Measurements from ENCODE around the gene CEP131.

Gene CEP131

GRCh38 chr17:81182596-81182995, 40.2 kb downstream of the CEP131 start:
- no peak for DNase-seq

- no peak for DNase-seq
Observed at GRCh38 chr17:81181811-81182185, 41.0 kb downstream of the CEP131 start.

DNA sequence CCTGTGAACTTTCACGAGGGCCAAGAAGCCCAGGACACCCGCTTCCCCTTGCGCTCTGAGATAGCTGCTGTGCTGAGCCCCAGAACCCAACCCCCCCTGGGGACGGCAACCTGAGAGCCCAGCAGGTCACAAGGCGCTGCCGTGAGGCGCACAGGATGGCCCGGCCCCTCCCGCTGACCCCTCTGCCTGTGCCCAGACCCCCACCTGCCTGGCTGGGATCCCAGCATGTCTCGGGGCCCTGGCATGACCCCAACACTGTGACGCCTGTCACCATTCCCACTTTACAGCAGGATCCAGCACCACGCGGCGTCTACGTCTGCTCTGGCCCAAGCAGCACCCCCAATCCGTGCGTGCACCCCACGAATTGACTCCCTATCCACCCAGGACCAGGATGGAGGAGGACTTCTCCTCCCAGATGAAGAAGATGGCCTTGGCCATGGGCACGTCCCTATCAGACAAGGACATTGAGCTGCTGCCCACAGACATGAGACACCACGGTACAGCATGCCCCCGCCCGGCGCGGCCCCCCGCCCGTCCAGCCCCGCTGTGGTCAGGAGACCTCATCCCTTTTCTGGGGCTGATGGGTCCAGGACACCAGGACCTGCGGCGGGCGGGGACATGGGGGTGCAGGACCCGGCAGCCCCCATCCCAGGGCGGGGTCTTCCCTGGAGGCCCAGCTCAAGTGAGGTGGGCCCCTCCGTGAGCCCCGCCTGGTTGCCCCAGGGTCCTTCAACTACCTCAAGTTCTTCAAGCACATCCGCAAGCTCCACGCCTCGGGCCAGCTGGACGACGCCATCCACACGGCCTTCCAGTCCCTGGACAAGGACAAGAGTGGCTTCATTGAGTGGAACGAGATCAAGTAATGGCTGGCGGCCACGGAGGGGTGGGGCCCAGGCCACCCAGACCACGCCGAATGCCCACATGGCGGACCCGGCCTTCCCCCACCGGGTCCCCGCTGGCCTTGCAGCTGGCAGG, 41.6 kb downstream of the CEP131 start:
- no peak for DNase-seq

- DNase-seq: no peak
Observed at GRCh38 chr17:81179861-81180260, 42.9 kb downstream of the CEP131 start.

GRCh38 chr17:81179220-81179619, 43.5 kb downstream of the CEP131 start:
- DNase-seq: no peak

DNA sequence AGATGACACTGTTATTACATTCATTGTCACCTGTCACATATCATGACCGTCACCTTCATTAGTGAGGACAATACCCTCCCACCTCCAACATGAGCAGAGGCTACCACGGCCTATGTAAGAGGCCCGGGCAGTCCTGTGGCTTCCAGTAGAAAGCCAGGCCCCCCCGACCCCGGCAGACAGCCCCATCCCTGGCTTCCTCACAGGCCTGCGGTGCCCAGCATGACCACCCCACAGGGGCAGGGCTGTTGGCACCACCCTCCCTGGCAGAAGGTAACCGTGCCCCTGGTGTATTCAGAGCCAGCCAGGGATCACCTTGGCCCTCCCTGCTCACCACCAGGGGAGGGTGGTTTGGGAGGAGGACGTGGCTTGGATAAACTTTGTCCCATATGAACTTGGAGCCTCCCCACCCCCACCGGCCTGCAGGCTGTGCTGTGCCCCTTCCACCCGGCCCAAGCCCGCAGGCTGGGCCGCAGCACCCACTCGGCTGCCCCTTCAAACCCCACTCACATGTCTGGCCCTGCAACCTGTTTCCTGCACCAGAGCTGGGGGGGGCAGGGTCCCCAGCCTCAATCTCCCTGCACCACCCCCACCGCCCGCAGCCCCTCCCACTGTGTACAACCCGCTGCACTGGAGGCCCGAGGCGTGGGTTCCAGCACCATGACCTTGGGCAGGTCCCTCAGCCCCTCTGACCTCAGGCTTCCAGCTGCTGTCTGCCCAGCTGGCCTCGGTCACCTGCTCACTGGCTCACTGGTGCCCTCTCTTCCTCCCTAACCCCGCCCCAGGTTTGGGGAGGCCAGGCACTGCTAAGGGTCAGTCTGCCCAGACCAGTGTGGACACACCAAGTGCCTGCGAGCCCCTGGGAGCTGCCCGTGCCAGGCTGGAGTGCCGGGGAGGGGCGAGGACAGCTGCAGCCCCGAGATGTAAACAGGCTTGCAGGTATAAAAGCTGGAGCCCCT, 44.4 kb downstream of the CEP131 start:
- no peak for DNase-seq

- DNase-seq: no peak
Observed at GRCh38 chr17:81176666-81177065, 46.1 kb downstream of the CEP131 start.

- no peak for DNase-seq
Observed at GRCh38 chr17:81173762-81174155, 49.0 kb downstream of the CEP131 start.

GRCh38 chr17:81173052-81173761, 49.6 kb downstream of the CEP131 start:
- DNase-seq: no peak

- DNase-seq: no peak
Observed at GRCh38 chr17:81171941-81172340, 50.8 kb downstream of the CEP131 start.

DNA sequence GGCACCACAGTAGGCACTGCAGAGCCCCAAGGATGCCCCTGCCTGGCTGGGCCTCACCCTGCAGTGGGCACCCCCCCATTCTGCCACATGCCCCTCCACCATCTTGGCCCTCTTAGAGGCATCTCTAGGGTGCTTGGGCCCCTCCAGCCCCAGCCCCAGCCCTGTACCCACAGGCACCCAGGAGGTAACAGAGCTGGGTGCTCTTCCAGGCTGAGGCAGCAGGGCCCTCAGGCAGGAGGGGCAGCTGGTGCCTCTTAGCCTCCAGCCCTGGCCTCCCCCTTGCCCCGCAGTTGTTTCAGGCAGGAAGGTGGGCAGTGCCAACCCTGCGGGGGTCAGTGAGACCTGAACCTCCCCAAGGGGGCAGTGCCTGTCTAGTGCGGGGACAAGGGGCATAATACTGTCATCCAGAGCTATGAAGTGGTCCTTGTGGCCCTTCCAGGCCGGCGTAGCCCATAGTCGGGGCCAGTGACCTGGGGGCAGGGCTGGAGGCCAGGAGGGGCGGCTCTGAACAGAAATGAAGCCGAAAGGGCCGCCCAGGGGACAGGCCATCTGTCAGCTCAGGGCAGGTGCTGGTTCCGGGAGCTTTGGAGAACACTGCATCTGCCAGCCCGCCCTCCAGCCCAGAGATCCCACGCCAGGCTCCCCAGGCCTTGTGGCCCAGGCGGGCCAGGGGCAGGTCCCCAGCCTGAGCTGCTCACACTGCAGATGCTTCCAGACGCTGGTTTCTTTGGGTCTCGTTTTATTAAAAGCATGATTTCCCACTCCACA, 51.9 kb downstream of the CEP131 start:
- no peak for DNase-seq

DNA sequence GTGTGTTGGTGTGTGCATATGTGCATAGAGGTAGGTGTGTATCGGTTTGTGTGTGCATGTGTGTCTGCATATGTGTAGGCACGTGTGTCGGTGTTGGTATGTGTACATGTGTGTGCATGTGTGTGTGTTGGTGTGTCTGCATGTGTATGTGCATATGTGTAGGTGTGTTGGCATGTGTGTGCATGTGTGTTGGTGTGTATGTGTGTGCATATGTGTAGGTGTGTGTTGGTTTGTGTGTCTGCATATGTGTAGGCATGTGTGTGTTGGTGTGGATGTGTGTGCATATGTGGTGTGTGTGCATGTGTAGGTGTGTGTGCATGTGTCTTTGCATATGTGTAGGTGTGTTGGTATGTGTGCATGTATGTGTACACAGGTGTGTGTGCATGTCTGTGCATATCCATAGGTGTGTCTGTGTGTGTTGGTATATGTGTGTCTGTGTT, 52.9 kb downstream of the CEP131 start:
- DNase-seq: no peak

- DNase-seq: no peak
Observed at GRCh38 chr17:81167638-81168037, 55.1 kb downstream of the CEP131 start.

GRCh38 chr17:81167194-81167524, 55.6 kb downstream of the CEP131 start:
- no peak for DNase-seq

DNA sequence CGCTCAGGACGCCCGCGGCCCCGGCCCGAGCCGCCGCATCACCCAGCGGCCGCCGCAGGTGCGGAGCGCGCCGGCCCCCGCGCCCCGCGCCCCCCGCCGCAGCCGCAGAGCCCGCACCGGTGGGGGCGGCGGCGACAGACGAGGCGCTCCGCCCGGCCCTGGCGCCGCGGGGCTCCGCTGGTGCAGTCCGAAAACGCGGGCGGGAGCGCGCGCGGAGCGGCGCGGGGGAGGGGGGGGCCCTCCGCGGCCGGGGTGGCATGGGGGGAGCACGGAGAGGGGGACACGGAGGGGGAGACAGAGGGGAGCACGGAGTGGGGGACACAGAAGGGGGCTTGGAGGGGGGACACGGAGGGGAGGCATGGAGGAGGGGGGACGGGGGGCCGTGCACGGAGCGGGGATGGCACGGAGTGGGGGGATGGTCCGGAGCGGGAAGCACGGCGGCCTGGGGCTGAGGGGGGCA, 56.7 kb downstream of the CEP131 start, which contains the start of gene AATK:
Gene AATK, minus strand, starts transcription at position 189 of the 460 bp plus-strand sequence. CDS start 229 bp downstream, outside the sequence.
- DNase-seq: no peak

DNA sequence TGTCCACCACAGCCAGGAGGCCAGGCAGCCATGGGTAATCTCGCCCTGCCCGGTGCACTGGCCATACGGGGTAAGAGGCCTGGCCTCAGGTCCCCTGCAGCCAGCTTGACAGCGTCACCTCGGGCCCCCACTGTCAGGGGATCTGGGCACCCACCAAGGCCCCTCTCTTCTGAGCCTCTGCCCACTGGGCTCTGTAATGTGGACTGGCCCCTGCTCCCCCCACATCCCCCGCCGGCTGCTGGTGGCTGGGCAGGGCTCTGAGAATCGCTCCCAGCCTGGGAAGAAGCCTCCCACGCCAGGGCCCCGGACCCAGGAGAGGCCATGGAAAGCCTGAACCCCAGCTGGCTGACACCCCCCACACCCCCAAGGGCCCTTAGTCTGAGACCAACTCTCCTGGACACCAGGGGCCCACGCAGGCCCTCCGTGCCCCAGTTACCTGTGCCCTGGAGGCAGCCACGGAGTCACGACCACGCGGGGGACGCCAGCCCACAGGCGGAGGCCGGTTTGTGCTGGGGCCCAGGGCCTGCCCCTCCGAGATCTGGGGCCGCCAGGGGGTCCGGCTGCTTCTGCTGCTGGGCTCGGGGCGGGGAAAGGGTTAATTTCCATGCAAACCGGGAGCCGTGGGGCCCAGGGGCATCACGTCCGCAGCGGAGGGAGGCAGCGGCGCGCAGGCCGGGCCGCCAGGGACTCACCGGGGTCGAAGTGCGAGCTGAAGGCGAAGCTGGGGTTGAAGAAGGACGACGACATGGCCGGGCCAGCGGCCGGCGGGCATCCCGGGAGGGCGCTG, 57.3 kb downstream of the CEP131 start, which contains the start of gene PVALEF:
Gene PVALEF, plus strand, starts transcription at position 262 of the 787 bp plus-strand sequence. CDS start 15,720 bp downstream, outside the sequence.
- DNase-seq: no peak

- peak; percentile 69 for DNase-seq
Observed at GRCh38 chr17:81164371-81165245, 58.2 kb downstream of the CEP131 start.

- DNase-seq: no peak
Observed at GRCh38 chr17:81163703-81164370, 58.9 kb downstream of the CEP131 start.

- no peak for DNase-seq
Observed at GRCh38 chr17:81163051-81163695, 59.6 kb downstream of the CEP131 start.
